Measurements from ENCODE around the gene FADS3. TPM values are rescaled to one million over a fixed set of nuclear protein-coding genes. Genes with fewer than 3 reads are reported as not detected.
"Not testable (repeated sequence)": the region's sequence is repeated elsewhere in the genome, so short reads cannot be mapped to it uniquely, and the experiment has no call there.

FADS3 gene
- total RNA-seq, 1 experiment from 2014 or later, result 50.0 TPM

GRCh38 chr11:61883327-61883726 is 8.0 kb downstream of the FADS3 start:
- H3K36me3 Mint-ChIP-seq, result no peaks in the 10 kb centered on the region; the same call in 1 of the 2 replicates
- peak overlapping the region; percentile 54; the same call in 1 of the 2 replicates for H3K27ac Mint-ChIP-seq
- no peak for DNase-seq (ENCODE audit: low spot score)
- peaks cover 32% of the 10 kb centered on the region for H3K4me1 Mint-ChIP-seq
- no peak for ATAC-seq
- H3K4me3 Mint-ChIP-seq, result no peak overlapping the region
- CTCF ChIA-PET, result interaction anchor here (2.7 to 4.7 kb wide), 4 partner anchors 13 to 64 kb away, joined by 18 to 33 read pairs (median 26); no protein-coding TSS in a partner anchor
- H3K27me3 Mint-ChIP-seq (ENCODE audit: low read depth), result no peaks in the 10 kb centered on the region
- POLR2A ChIA-PET, result no interaction called here
- no peaks in the 10 kb centered on the region; the same call in 1 of the 2 replicates for H3K9me3 Mint-ChIP-seq
- TF ChIP-seq MAX (CRISPR knock-in tag; IDR thresholded peaks at IDR 0.05), result no peak
- no peak for TF ChIP-seq STAT6 (CRISPR knock-in tag; conservative IDR thresholded peaks at IDR 0.05; ENCODE audit: low read depth)
- TF ChIP-seq TEAD4 (CRISPR knock-in tag; IDR thresholded peaks at IDR 0.05), result no peak
- TF ChIP-seq ARID4B (CRISPR knock-in tag; IDR thresholded peaks at IDR 0.05; ENCODE audit: borderline replicate concordance), result no peak
- no peak for TF ChIP-seq SMAD3 (CRISPR knock-in tag; IDR thresholded peaks at IDR 0.05; ENCODE audit: borderline replicate concordance)
- no peak for TF ChIP-seq TEAD1 (CRISPR knock-in tag; IDR thresholded peaks at IDR 0.05)
- TF ChIP-seq ZNF671 (CRISPR knock-in tag; IDR thresholded peaks at IDR 0.05), result no peak

DNA sequence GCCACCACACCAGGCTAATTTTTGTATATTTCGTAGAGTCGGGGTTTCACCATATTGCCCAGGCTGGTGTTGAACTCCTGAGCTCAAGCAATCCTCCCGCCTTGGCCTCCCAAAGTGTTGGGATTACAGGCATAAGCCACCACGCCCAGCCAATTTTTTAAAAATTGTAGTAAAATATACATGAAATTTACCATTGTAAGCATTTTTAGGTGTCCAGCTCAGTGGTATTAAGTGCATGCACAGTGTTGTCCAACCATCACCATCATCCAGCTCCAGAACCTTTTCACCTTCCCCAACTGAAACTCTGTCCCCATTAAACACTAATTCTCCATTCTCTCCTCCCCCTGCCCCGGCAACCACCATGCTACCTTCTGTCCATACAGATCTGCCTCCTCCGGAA is 8.5 kb downstream of the FADS3 start:
- TF ChIP-seq ZSCAN18 (CRISPR knock-in tag; IDR thresholded peaks at IDR 0.05) (no peak), ZNF512 (CRISPR knock-in tag; IDR thresholded peaks at IDR 0.05; ENCODE audit: borderline replicate concordance) (no peak)
- DNase-seq (ENCODE audit: low spot score), result no peak
- POLR2A ChIA-PET, result no interaction called here
- Mint-ChIP-seq H3K27ac (peak overlapping the region; percentile 54; the same call in 1 of the 2 replicates), H3K9me3 (no peaks in the 10 kb centered on the region; the same call in 1 of the 2 replicates), H3K27me3 (ENCODE audit: low read depth) (no peaks in the 10 kb centered on the region), H3K36me3 (no peaks in the 10 kb centered on the region; the same call in 1 of the 2 replicates), H3K4me1 (peaks cover 32% of the 10 kb centered on the region), H3K4me3 (no peak overlapping the region)
- CTCF ChIA-PET, result interaction anchor here (0.6 to 4.7 kb wide), 6 partner anchors 12 to 199 kb away, joined by 4 to 33 read pairs (median 20); no protein-coding TSS in a partner anchor
- no peak for ATAC-seq

DNA sequence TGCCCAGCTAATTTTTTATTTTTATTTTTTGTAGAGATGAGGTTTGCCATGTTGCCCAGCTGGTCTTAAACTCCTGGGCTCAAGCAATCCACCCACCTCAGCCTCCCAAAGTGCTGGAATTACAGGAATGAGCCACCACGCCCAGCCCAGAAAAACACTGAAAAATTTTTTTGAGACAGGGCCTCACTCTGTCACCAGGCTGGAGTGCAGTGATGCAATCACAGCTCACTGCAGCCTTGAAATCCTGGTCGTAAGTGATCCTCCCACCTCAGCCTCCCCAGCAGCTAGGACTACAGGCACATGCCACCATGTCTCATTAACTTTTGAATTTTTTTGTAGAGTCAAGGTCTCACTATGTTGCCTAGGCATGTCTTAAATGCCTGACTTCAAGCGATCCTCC is 9.1 kb downstream of the FADS3 start:
- not testable (repeated sequence) for ATAC-seq; H3K36me3 Mint-ChIP-seq; H3K4me3 Mint-ChIP-seq; DNase-seq (ENCODE audit: low spot score); H3K9me3 Mint-ChIP-seq; H3K27me3 Mint-ChIP-seq (ENCODE audit: low read depth); H3K27ac Mint-ChIP-seq
- H3K4me1 Mint-ChIP-seq, result peaks cover 30% of the 10 kb centered on the region
- CTCF ChIA-PET, result interaction anchor here (0.6 to 4.7 kb wide), 10 partner anchors 11 to 226 kb away, joined by 3 to 33 read pairs (median 7); no protein-coding TSS in a partner anchor
- POLR2A ChIA-PET, result interaction anchor here (0.7 to 1.4 kb wide), 2 partner anchors 8 to 102 kb away, joined by 3 to 11 read pairs; no protein-coding TSS in a partner anchor
